WTC11 (cell line): ENCODE measurements around the gene PIGK. TPM values are rescaled to one million over a fixed set of nuclear protein-coding genes. Genes with fewer than 3 reads are reported as not detected.
"Not testable (repeated sequence)": the region's sequence is repeated elsewhere in the genome, so short reads cannot be mapped to it uniquely, and the experiment has no call there.

Source experiments
- ATAC-seq: fragments of 200-7000 bp; cut with Tn5 transposase; 2 replicates; pipeline ENCODE4 v1.10.0; 2021; ENCODE audit warnings: mild to moderate bottlenecking, moderate library complexity
- CTCF ChIA-PET: fragments of 300-600 bp; sonication (Branson Sonifier 250); formaldehyde crosslinking; loops from one replicate; lab custom pipeline; 2021; ENCODE audit warnings: antibody characterized with exemption; lab: Charles Lee
- POLR2A ChIA-PET: fragments of 350-600 bp; sonication (Branson Sonifier 250); formaldehyde crosslinking; loops from one replicate; lab custom pipeline; 2021; ENCODE audit warnings: antibody characterized with exemption; lab: Charles Lee
- DNase-seq: peaks from one replicate; pipeline ENCODE4 v3.0.0; 2021; ENCODE audit warnings: low spot score
- H3K27ac Mint-ChIP-seq: 2 replicates; pipeline ENCODE4 v1.8.0; 2021; ENCODE audit warnings: mixed read lengths
- H3K27me3 Mint-ChIP-seq: 2 replicates; pipeline ENCODE4 v1.8.0; 2021; ENCODE audit warnings: low read depth, mild to moderate bottlenecking, moderate library complexity, mixed read lengths
- H3K36me3 Mint-ChIP-seq: 2 replicates; pipeline ENCODE4 v1.8.0; 2021; ENCODE audit warnings: mixed read lengths
- H3K4me1 Mint-ChIP-seq: 2 replicates; pipeline ENCODE4 v1.8.0; 2022; ENCODE audit warnings: mixed read lengths
- H3K4me3 Mint-ChIP-seq: 2 replicates; pipeline ENCODE4 v1.8.0; 2021; ENCODE audit warnings: mild to moderate bottlenecking, moderate library complexity, mixed read lengths
- H3K9me3 Mint-ChIP-seq: 2 replicates; pipeline ENCODE4 v1.8.0; 2021; ENCODE audit warnings: mixed read lengths
- AR ChIP-seq: fragments of 250-450 bp; sonication (Bioruptor Pico); IDR thresholded peaks from 2 replicates; pipeline ENCODE4 v1.9.0; 2021; ENCODE audit warnings: mild to moderate bottlenecking
- ATF6 ChIP-seq: sonication (generic); formaldehyde crosslinking; IDR thresholded peaks from 2 replicates; pipeline ENCODE4 v1.8.1; 2023; ENCODE audit warnings: mild to moderate bottlenecking, missing genetic modification reagents
- CBFB ChIP-seq: sonication (generic); formaldehyde crosslinking; IDR thresholded peaks from 2 replicates; pipeline ENCODE4 v1.8.1; 2022; ENCODE audit warnings: mild to moderate bottlenecking, low read depth, missing genetic modification reagents
- ESRRA ChIP-seq: sonication (generic); formaldehyde crosslinking; IDR thresholded peaks from 2 replicates; pipeline ENCODE4 v1.8.1; 2022; ENCODE audit warnings: mild to moderate bottlenecking, missing genetic modification reagents, borderline replicate concordance
- ETV6 ChIP-seq: sonication (generic); formaldehyde crosslinking; IDR thresholded peaks from 2 replicates; pipeline ENCODE4 v1.8.1; 2022; ENCODE audit warnings: mild to moderate bottlenecking, missing genetic modification reagents
- FOXK1 ChIP-seq: sonication (generic); formaldehyde crosslinking; IDR thresholded peaks from 2 replicates; pipeline ENCODE4 v1.8.0; 2022; ENCODE audit warnings: mild to moderate bottlenecking, moderate library complexity, missing genetic modification reagents
- NFE2L1 ChIP-seq: sonication (generic); formaldehyde crosslinking; IDR thresholded peaks from 2 replicates; pipeline ENCODE4 v1.8.1; 2023; ENCODE audit warnings: missing genetic modification reagents
- NFYB ChIP-seq: sonication (generic); formaldehyde crosslinking; conservative IDR thresholded peaks from 2 replicates; pipeline ENCODE4 v1.8.0; 2022; ENCODE audit warnings: low read depth, missing genetic modification reagents
- SP1 ChIP-seq: sonication (generic); formaldehyde crosslinking; conservative IDR thresholded peaks from 2 replicates; pipeline ENCODE4 v1.8.1; 2022; ENCODE audit warnings: missing genetic modification reagents
- TP53 ChIP-seq: sonication (generic); formaldehyde crosslinking; IDR thresholded peaks from 2 replicates; pipeline ENCODE4 v1.8.1; 2023; ENCODE audit warnings: mild to moderate bottlenecking, missing genetic modification reagents
- ZMAT4 ChIP-seq: fragments of 250-450 bp; sonication (Bioruptor Pico); IDR thresholded peaks from 2 replicates; pipeline ENCODE4 v1.9.0; 2021; ENCODE audit warnings: mild to moderate bottlenecking
- ZNF317 ChIP-seq: sonication (generic); formaldehyde crosslinking; IDR thresholded peaks from 2 replicates; pipeline ENCODE4 v1.8.1; 2023; ENCODE audit warnings: low read depth, mild to moderate bottlenecking, moderate library complexity, missing genetic modification reagents, borderline replicate concordance
- ZNF512 ChIP-seq: sonication (generic); formaldehyde crosslinking; IDR thresholded peaks from 2 replicates; pipeline ENCODE4 v1.8.1; 2022; ENCODE audit warnings: missing genetic modification reagents, borderline replicate concordance
- total RNA-seq: library from RNA; stranded (reverse); gene quantifications from 3 replicates; pipeline ENCODE4 v1.2.3, GENCODE V29; 2021

Gene PIGK
- total RNA-seq, 1 experiment from 2014 or later = 20.5 TPM

- ChIA-PET POLR2A (no interaction called here), CTCF (interaction anchor here (1.8 kb wide), 1 partner anchor 369 kb away, joined by 4 read pairs; no protein-coding TSS in a partner anchor)
- Mint-ChIP-seq H3K36me3 (peaks cover 22% of the 10 kb centered on the region), H3K27ac (peak overlapping the region; percentile 60; the same call in 1 of the 2 replicates), H3K4me1 (peaks cover 12% of the 10 kb centered on the region), H3K9me3 (peaks cover 17% of the 10 kb centered on the region), H3K27me3 (no peaks in the 10 kb centered on the region), H3K4me3 (no peak overlapping the region)
- TF ChIP-seq TP53 = no peak
- no peak for TF ChIP-seq ETV6 (CRISPR knock-in tag)
- TF ChIP-seq AR (CRISPR knock-in tag) = no peak
- TF ChIP-seq SP1 (CRISPR knock-in tag) = no peak
- ATAC-seq (peak; percentile 75), DNase-seq (no peak)
Measured at GRCh38 chr1:77164434-77164944, 54.7 kb downstream of the PIGK start.

GRCh38 chr1:77159706-77160105 lies 59.5 kb downstream of the PIGK start:
- POLR2A ChIA-PET, H3K4me3 Mint-ChIP-seq, H3K27me3 Mint-ChIP-seq, DNase-seq, H3K27ac Mint-ChIP-seq, ATAC-seq, CTCF ChIA-PET: not testable (repeated sequence)
- H3K9me3 Mint-ChIP-seq = peaks cover 35% of the 10 kb centered on the region
- H3K36me3 Mint-ChIP-seq = peaks cover 42% of the 10 kb centered on the region
- peaks cover 12% of the 10 kb centered on the region for H3K4me1 Mint-ChIP-seq

GRCh38 chr1:77156214-77156613 lies 63.0 kb downstream of the PIGK start:
- ChIA-PET POLR2A (no interaction called here), CTCF (no interaction called here)
- H3K4me3 Mint-ChIP-seq = no peak overlapping the region
- TF ChIP-seq ZMAT4 (CRISPR knock-in tag) = no peak
- no peak for TF ChIP-seq NFYB (CRISPR knock-in tag)
- no peak for TF ChIP-seq ZNF512 (CRISPR knock-in tag)
- no peaks in the 10 kb centered on the region for H3K27me3 Mint-ChIP-seq
- ATAC-seq (no peak), DNase-seq (no peak)
- H3K36me3 Mint-ChIP-seq = peaks cover 39% of the 10 kb centered on the region
- peaks cover 34% of the 10 kb centered on the region for H3K9me3 Mint-ChIP-seq
- H3K4me1 Mint-ChIP-seq = no peaks in the 10 kb centered on the region
- no peak overlapping the region for H3K27ac Mint-ChIP-seq

- H3K27me3 Mint-ChIP-seq = no peaks in the 10 kb centered on the region
- H3K9me3 Mint-ChIP-seq = no peaks in the 10 kb centered on the region
Measured at GRCh38 chr1:77146270-77146669, 73.0 kb downstream of the PIGK start.

More at GRCh38 chr1:77146270-77146669, 73.0 kb downstream of the PIGK start:
- no peak for ATAC-seq
- POLR2A ChIA-PET = no interaction called here
- no peak overlapping the region for H3K4me3 Mint-ChIP-seq
- H3K4me1 Mint-ChIP-seq = no peaks in the 10 kb centered on the region
- H3K36me3 Mint-ChIP-seq = no peaks in the 10 kb centered on the region
- TF ChIP-seq ATF6 (CRISPR knock-in tag) (no peak), ZMAT4 (CRISPR knock-in tag) (no peak), CBFB (CRISPR knock-in tag) (no peak), FOXK1 (CRISPR knock-in tag) (no peak), NFE2L1 (CRISPR knock-in tag) (no peak), ZNF317 (CRISPR knock-in tag) (no peak), ESRRA (no peak)
- TF ChIP-seq, all 79 proteins: peak for 0
- no peak for DNase-seq
- no peak overlapping the region for H3K27ac Mint-ChIP-seq
- CTCF ChIA-PET = no interaction called here
